ENCODE measurements around the gene MCRIP1. TPM values are rescaled to one million over a fixed set of nuclear protein-coding genes. Genes with fewer than 3 reads are reported as not detected.
A peak's percentile ranks its signal among the peaks of the same experiment; 100 is the strongest.
"Not testable (repeated sequence)": the region's sequence is repeated elsewhere in the genome, so short reads cannot be mapped to it uniquely, and the experiment has no call there.

Gene MCRIP1
- total RNA-seq, 1 donor from 2014 or later, result 64.1 TPM

DNA sequence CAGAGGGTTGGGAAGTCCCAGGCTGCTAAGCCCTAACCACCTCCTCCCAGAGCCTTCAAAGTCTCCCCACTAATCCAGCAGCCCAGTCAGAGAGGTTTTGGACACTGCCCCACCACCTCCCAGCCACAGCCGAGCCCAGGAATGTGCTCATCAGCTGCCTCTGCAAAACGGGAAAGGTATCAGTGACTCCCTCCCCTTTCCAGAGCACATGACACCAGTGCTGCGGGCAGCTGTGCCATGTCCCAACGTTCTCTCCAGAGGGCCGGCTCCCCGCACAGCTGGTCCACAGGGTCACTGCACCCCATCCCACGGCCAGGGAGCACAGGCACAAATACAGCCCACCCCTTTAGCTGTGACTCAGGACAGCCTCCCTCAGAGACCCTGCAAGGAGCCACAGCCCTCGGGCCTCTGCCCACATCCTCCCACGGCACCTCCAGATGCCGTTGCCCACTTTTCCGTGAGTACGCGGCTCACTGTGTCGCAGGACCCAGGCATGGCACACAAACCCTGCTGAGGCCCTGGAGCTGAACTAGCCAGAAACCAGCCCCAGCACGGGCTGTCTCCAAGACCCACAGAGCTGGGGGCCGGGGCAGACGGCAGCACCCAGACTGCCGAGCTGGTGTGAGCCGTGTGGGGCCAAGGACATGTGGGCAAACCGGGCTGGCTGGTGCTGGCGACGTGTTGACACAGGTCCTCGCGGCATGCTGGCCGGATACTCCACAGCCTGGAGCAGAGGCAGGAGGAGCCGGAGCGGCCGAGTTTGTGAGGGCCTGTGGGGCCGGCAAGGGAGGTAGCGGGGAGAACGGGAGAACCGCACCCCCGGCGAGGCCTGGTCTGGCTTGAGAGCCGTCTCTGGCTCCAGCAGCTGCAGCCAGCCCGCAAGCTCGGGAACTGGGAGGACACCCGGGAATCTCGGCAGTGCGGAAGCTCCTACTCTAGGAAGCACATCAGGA, 8.0 kb upstream of the MCRIP1 start:
- TF ChIP-seq POLR2AphosphoS5 (IDR thresholded peaks at IDR 0.05; ENCODE audit: insufficient read depth in 1 of 2, low read depth in 1 of 2) (peak in 1 of 2 donors; percentile 59), POLR2A (IDR thresholded peaks at IDR 0.05) (no peak)
- H3K4me1 ChIP-seq, result peaks cover 34% of the 10 kb centered on the region
- peaks cover 4 to 29% of the 10 kb centered on the region in 2 donors for H3K36me3 ChIP-seq
- no peak for DNase-seq (ENCODE audit: extremely low spot score in 2 of 2)
- no peak overlapping the region for H3K4me3 ChIP-seq
- peak overlapping the region; percentile 58 for H3K27ac ChIP-seq
- intact Hi-C loops (cut with DNase I), result no loop called here
- no peaks in the 10 kb centered on the region for H3K9me3 ChIP-seq
- H3K27me3 ChIP-seq, result no peaks in the 10 kb centered on the region

DNA sequence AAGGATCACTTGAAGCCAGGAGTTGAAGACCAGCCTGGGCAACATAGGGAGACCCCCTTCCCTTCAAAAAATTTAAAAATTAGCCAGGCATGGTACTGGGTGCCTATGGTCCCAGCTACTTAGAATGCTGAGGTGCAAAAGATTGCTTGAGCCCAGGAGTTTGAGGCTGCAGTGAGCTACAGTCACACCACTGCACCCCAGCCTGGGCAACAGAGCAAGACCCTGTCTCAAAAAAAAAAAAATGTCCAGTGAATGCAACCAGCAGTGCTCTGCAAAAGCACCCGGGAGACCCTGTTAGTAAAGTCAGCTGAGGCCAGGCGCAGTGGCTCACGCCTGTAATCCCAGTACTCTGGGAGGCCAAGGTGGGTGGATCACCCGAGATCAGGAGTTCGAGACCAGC, 7.0 kb upstream of the MCRIP1 start:
- peak overlapping the region; percentile 58 for H3K27ac ChIP-seq
- H3K4me3 ChIP-seq; H3K27me3 ChIP-seq; intact Hi-C loops (cut with DNase I); H3K9me3 ChIP-seq; DNase-seq (ENCODE audit: extremely low spot score in 2 of 2): not testable (repeated sequence)
- H3K4me1 ChIP-seq, result peaks cover 34% of the 10 kb centered on the region
- peaks cover 0 to 19% of the 10 kb centered on the region in 2 donors for H3K36me3 ChIP-seq

DNA sequence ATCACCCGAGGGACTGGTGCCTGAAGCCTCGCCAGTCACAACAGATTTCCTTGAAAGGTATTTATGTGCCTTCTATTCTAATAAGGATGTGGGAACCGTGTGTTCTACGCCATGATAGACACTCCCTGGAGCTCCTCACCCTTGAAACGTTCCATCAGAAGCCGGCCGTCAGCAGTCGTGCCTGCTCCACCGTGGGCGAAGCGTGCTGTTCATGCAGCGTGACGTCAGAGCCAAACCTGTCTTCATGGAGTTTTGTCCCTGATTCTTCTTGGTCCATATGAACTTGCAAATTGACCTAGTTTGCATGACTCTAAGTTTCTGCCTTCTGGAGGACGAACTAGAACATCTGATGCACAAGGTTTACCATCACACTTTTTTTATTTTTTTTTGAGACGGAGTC, 6.2 kb upstream of the MCRIP1 start:
- no peak for TF ChIP-seq POLR2A (IDR thresholded peaks at IDR 0.05)
- no peak for TF ChIP-seq POLR2AphosphoS5 (IDR thresholded peaks at IDR 0.05; ENCODE audit: insufficient read depth in 1 of 2, low read depth in 1 of 2)
- TF ChIP-seq, protein P1, sequence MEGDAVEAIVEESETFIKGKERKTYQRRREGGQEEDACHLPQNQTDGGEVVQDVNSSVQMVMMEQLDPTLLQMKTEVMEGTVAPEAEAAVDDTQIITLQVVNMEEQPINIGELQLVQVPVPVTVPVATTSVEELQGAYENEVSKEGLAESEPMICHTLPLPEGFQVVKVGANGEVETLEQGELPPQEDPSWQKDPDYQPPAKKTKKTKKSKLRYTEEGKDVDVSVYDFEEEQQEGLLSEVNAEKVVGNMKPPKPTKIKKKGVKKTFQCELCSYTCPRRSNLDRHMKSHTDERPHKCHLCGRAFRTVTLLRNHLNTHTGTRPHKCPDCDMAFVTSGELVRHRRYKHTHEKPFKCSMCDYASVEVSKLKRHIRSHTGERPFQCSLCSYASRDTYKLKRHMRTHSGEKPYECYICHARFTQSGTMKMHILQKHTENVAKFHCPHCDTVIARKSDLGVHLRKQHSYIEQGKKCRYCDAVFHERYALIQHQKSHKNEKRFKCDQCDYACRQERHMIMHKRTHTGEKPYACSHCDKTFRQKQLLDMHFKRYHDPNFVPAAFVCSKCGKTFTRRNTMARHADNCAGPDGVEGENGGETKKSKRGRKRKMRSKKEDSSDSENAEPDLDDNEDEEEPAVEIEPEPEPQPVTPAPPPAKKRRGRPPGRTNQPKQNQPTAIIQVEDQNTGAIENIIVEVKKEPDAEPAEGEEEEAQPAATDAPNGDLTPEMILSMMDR (IDR thresholded peaks at IDR 0.05), result no peak
- intact Hi-C loops (cut with DNase I), result no loop called here
- H3K27ac ChIP-seq, result no peak overlapping the region

DNA sequence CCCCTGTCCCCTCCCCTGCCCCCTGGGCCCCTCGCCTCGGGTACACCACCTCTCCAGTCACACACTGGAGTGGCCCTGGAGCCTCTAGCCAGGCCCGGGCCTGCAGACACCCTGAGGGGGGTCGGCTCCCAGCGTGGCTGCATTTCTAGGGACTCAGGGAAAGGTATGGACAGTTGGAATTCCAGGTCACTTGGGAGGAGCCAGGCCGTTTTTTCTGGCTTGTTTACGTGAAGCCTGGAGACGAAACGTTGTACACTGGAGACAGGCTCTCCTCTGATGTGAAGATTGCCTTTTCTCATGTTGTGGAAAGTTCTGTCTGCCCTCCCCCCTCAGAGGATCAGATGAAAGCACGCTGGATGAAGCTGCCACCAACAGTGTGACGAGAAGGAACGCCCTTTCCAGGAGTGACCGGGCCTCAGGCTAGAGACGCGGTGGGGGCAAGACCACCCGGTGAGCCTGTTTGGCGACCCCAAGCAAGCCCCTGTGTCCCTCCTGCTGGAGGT, 5.7 kb upstream of the MCRIP1 start:
- Histone ChIP-seq H3K27me3 (no peaks in the 10 kb centered on the region), H3K4me1 (peaks cover 40% of the 10 kb centered on the region), H3K9me3 (no peaks in the 10 kb centered on the region), H3K4me3 (no peak overlapping the region), H3K36me3 (peaks cover 0 to 7% of the 10 kb centered on the region in 2 donors), H3K27ac (no peak overlapping the region)
- no peak for DNase-seq (ENCODE audit: extremely low spot score in 2 of 2)
- TF ChIP-seq, protein P1 (IDR thresholded peaks at IDR 0.05), result no peak
- TF ChIP-seq POLR2A (IDR thresholded peaks at IDR 0.05) (no peak), POLR2AphosphoS5 (IDR thresholded peaks at IDR 0.05; ENCODE audit: insufficient read depth in 1 of 2, low read depth in 1 of 2) (no peak)
- intact Hi-C loops (cut with DNase I), result no loop called here

More for the DNA sequence above, 6.2 kb upstream of the MCRIP1 start:
- no peak overlapping the region for H3K4me3 ChIP-seq
- peaks cover 0 to 11% of the 10 kb centered on the region in 2 donors for H3K36me3 ChIP-seq
- no peaks in the 10 kb centered on the region for H3K9me3 ChIP-seq
- DNase-seq (ENCODE audit: extremely low spot score in 2 of 2), result no peak
- H3K4me1 ChIP-seq, result peaks cover 35% of the 10 kb centered on the region
- no peaks in the 10 kb centered on the region for H3K27me3 ChIP-seq

GRCh38 chr17:81837641-81838040, 4.5 kb upstream of the MCRIP1 start:
- peaks cover 35% of the 10 kb centered on the region for H3K4me1 ChIP-seq
- DNase-seq (ENCODE audit: extremely low spot score in 2 of 2), result no peak
- no peak overlapping the region for H3K27ac ChIP-seq
- H3K36me3 ChIP-seq, result no peaks in the 10 kb centered on the region
- intact Hi-C loops (cut with DNase I), result no loop called here
- no peak overlapping the region for H3K4me3 ChIP-seq
- no peaks in the 10 kb centered on the region for H3K9me3 ChIP-seq
- TF ChIP-seq, protein P1 (IDR thresholded peaks at IDR 0.05), result no peak
- no peak for TF ChIP-seq POLR2AphosphoS5 (IDR thresholded peaks at IDR 0.05; ENCODE audit: insufficient read depth in 1 of 2, low read depth in 1 of 2)
- TF ChIP-seq POLR2A (IDR thresholded peaks at IDR 0.05), result no peak
- no peaks in the 10 kb centered on the region for H3K27me3 ChIP-seq

- Histone ChIP-seq H3K36me3 (no peaks in the 10 kb centered on the region), H3K4me3 (peak within 1 kb of the TSS; percentile 61 to 90), H3K4me1 (peaks cover 41% of the 10 kb centered on the region), H3K9me3 (no peaks in the 10 kb centered on the region), H3K27ac (peak within 1 kb of the TSS; percentile 83), H3K27me3 (no peaks in the 10 kb centered on the region)
- DNase-seq (ENCODE audit: extremely low spot score in 2 of 2), result no peak
- intact Hi-C loops (cut with DNase I), result no loop called here
- TF ChIP-seq, protein P1 (IDR thresholded peaks at IDR 0.05), result no peak
- no peak for TF ChIP-seq POLR2A (IDR thresholded peaks at IDR 0.05)
- TF ChIP-seq POLR2AphosphoS5 (IDR thresholded peaks at IDR 0.05; ENCODE audit: insufficient read depth in 1 of 2, low read depth in 1 of 2), result no peak
Measured at GRCh38 chr17:81834831-81835267, 1.8 kb upstream of the MCRIP1 start, which contains the start of gene PPP1R27. Gene PPP1R27, minus strand, starts transcription at chr17:81835050. Its CDS starts 97 bp downstream, at chr17:81834953.

Data from vagina (tissue), 2 donors.